GM21723 (cell line): ENCODE data around the gene SIX5.

Experiments used
- ATAC-seq: cut with Tn5 transposase; IDR thresholded peaks from one replicate; pipeline ENCODE4 v1.9.1; 2021; ENCODE audit warnings: mild to moderate bottlenecking, moderate library complexity; ENCODE audit not compliant: unreplicated experiment

Gene SIX5

DNA sequence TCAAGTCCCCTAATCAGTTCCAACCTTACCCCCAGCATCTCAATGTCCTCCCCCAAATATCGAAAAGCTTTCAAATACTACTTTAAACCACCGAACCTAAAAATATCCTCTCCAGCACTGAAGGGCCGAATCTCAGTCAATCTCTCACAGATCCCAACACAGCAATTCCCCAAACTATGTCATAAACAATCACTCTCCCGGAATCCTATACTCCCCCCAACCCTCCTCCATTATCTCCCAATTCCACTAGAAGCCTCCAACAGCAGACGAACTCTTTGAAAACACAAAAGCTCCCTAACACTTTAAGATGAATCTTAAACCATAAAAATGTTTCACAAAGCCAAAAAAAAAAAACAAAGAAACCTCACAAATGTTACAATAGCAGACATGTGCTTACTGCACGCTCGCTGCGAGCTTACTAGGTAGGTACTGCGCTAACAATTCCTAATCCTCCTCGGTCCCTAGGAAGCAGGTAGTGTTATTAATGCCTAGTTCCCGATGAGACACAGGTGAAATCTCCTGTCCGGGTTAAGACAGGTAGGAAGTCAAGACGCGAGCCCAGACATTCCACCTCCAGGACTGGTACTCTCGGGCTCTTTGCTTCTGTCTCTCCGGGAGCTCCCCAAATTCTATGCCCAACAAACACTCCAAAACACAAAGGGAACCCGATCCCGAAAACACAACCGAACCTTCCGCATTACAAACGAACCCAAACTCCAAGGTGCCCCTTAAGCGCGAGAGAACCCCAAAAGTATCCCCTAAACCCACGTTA, 52.5 kb downstream of the SIX5 start:
- no peak for ATAC-seq

DNA sequence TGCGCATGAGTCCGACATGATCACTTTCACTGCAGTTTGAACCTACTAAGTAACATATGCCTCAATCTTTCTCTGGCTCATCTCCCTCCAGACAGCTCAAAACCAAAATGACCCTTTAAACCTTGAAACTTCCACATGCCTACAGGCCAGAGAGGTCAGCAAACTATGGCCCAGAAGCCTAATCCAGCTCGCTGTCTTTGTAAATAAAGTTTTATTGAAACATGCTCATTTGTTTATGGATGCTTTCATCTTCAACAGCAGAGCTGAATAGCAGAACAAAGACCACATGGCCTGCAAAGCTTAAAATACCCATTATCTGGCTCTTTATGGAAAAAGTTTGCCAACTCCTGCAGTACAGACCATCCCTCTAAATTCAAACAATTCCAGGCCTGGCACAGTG, 53.9 kb downstream of the SIX5 start:
- no peak for ATAC-seq
